KBM-7 (cell line): ENCODE measurements around the gene POU3F3.
A peak's percentile ranks its signal among the peaks of the same experiment; 100 is the strongest.

Experiments used
- DNase-seq: peaks from one replicate; pipeline ENCODE4 v3.0.0-alpha.2; 2015
- in situ Hi-C: fragments of 300-500 bp; cut with MboI; formaldehyde crosslinking; loops from 2 replicates; pipeline ENCODE4 v1.14.3; 2020; ENCODE audit warnings: low sequenced_read_pairs, low pct_unique_long_range_greater_than_20kb, mixed read lengths

The POU3F3 gene

DNA sequence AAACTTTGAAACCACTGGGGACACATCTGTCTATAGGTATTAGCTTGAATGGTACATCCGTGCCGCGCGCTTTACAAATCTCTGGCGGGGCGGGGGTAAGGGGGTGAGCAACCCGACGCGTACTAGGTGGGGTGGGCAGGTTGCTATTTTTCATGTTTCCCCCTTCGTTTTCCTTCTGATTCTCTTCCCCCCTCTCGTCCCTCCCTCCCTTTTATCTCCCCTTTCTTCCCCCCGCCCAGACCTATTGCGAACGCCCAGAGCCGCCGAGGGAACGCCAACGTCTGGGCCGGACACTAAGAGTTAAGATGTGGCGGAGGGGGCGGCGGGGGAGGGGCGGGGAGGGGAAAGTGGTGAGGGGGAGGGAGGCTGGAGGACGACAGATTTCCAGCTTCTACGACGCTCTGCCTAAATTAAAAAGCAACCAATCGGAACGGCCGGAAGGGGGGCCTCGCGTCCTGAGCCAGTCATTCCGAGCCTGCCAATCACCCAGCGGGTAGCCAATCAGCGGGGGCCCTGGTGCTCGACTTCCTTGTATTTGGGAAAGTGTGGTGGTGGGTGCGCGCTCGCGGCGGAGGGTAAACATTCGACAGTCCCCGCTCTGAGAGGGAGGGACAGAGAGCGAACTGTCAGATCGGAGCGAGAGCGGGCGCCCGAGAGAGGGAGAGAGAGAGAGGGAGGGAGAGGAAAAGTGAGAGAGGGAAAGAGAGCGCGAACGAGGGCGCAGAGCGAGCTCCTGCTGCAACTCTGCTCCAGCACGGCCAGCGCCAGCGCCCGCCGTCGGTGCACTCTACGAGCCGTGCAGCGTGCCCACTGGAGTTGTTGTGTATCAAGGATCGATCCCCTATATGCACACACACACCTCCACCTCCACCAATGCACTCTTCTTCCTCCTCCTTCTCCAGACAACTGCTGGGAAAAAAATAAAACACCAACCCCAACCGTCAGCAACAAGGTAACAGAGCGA is at the start of gene POU3F3:
Gene POU3F3 (plus strand): TSS at position 582 of the 964 bp plus-strand sequence. CDS start 1,396 bp downstream, outside the sequence.
- DNase-seq = peak; percentile 100
- in situ Hi-C loops = loop anchor here (25.0 kb wide), 1 partner anchor 217 kb away; no protein-coding TSS in a partner anchor

DNA sequence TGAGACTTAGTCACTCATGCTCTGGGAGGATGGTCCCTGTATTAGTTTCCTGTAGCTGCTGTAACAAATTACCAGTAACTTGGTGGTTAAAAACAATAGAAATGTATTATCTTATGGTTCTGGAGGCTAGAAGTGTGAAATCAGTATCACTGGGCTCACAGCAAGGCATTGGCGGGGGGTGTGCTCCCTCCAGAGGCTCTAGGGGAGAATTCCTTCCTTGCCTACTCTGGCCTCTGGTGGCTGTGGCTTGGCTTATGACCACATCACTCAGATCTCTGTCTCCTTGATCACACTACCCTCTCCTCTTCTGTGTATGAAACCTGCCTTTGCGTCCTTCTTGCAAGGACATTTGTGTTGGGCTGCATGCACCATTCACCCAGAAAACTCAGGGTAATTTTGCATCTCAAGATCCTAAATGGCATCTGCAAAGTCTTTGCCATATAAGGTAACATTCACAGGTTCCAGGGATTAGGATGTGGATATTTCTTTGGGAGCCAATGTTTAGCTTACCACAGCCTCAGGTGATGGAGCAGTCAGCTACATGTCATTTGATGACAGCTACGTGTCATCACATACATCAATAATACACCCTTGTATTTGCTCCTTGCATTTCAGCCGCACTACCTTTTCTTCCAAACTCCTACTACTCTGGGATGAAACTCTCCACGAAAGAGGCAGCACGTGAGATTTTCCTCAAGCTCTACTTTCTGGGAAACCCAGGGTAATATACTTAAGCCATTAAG is 49.6 kb upstream of the POU3F3 start:
- peak; percentile 21 for DNase-seq
- in situ Hi-C loops = no loop called here

DNA sequence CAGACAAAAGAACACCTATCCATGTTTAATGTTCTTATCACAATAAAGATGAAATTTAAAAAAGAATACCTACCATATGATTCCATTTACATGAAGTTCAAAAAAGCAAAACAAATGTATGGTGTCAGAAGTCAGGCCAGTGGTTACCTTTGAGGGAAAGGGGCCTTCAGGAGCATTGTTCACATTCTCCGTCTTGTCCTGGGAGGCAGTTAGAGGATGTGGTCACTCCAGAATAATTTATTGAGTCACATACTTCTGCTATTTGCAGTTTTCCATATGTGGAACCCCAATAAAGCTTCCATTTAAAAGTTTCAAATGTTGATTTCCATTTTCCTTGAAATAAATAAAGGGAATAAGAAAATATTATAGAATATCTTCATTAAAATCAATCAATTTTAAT is 41.6 kb upstream of the POU3F3 start:
- DNase-seq = peak; percentile 51
- in situ Hi-C loops = no loop called here

DNA sequence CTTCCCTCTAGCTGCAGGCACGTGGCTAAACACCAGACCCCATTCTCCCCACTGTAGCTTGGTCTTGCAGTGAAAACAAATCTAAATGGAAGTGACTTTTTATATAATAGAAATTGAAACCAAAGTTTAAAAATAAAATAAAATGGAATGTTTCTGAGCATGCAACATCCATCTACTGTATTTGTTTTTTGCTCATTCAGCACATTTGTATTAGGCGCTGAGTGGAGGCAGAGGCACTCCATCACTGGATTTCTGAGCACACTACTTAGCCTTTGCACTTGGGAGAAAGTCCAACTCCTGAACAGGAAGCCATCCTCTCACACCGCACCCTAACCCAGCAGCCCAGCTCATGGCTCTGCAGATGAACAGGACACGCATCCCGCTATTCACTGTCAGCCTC is 37.8 kb upstream of the POU3F3 start:
- DNase-seq = no peak
- in situ Hi-C loops = no loop called here

DNA sequence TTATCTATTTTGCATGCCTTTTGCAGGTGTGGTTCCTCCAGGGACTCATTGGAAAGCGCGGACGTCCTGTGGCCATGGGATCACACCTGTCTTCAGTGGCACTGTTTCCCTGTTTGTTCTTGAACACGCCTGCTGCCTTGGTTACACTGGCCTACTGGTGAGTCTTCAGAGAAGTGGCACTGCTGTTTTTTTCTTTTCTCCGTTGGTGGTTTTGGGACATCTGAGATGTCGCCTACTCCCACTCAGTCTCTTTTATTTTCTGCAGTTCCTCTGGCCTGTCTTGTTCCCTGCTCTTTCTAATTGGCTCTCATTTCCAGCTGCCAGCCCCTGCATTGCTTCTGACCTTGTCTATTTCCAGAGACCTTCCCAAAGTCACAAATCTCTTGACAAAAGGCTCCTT is 35.7 kb upstream of the POU3F3 start:
- in situ Hi-C loops = no loop called here
- peak; percentile 88 for DNase-seq

DNA sequence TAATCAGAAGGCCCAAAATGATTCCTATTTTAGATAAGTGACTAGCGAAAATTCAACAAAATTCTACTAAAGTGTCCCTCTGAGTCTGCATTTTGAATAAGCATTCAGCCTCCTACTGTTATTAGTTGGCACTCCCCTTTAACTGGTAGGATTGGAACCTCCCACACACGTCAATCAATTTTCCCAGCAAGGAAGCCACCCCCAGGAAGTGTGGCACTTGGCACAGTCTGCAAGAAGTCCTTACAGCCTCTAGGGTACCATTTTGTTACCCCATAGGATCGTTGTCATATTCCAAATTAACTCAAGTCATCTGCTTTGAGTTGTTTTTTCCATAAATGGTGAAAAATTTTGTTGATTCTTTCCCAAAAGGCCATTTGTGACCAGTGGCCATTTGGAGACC is 33.8 kb upstream of the POU3F3 start:
- in situ Hi-C loops = no loop called here

DNA sequence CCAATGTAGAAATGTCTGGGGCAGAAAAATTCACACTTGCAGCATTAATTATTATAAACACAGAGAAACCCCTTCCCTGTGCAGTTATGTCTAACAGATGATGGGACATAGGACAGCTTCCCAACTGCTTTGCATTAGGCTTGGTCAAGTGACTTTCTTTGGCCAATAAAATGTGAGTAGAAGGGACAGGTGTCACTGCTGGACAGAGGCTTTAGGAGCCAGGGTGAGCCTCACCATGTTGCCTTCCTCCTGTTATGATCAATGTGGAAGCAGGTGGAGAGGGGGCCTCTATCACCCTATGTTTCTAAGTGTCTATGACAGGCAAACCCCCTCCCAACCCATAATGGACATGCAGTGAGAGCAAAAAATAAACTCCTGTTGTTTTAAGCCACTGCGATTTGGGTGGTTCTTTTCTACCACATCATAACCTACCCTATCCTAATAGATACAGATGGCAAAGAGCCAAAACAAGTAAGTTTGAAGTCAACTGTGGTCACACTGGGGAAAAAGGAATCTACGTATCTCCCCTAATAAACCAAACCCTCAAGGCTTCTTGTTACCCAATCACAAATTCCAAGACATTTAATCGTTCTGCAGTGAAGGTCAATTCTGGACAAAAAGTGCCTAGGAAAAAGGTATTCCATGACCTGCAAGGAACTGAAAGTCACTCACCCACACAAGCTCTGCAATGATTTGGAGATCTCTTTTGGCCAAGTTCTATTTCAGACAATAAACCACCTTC is 28.6 kb upstream of the POU3F3 start:
- DNase-seq = no peak
- in situ Hi-C loops = no loop called here

More for the DNA sequence above, 33.8 kb upstream of the POU3F3 start:
- DNase-seq = no peak

DNA sequence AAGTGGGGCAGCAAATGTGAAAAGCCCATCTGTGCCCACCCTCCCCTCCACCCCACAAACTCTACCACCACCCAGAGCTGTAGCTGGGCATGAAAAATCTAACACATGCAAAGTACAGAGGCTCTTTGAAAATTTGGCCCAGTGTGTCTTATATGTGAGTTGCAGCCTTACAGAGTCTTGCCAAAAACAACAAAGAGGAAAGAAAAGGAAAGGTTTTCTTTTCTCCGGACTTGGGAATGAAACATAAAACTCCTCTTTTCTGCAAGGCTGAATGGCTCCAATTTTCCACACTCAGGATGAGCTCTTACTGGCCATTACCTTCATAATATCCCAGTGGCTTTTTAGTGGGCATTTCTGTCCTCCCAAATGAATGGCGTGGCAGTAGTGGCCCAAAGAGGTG is 27.9 kb upstream of the POU3F3 start:
- in situ Hi-C loops = no loop called here
- no peak for DNase-seq

DNA sequence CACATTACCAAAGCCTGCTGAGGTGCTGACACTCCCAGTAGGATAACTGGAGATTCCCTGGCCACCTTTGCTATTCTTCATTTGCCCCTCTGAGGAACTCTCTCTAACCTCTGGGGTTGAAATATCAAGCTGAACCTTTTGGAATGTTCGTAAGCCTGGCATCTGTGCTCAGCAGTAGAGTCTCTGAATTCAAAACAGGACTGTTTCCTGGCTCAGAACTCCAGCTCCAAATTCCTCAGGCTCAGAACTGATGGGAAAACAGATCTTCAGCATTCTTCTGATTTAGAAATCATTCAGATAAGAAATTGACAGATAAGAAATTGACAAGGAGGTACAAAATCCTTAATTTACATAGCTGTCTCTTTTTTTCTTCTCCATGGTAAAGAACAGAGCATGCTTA is 22.2 kb upstream of the POU3F3 start:
- no peak for DNase-seq
- in situ Hi-C loops = no loop called here

DNA sequence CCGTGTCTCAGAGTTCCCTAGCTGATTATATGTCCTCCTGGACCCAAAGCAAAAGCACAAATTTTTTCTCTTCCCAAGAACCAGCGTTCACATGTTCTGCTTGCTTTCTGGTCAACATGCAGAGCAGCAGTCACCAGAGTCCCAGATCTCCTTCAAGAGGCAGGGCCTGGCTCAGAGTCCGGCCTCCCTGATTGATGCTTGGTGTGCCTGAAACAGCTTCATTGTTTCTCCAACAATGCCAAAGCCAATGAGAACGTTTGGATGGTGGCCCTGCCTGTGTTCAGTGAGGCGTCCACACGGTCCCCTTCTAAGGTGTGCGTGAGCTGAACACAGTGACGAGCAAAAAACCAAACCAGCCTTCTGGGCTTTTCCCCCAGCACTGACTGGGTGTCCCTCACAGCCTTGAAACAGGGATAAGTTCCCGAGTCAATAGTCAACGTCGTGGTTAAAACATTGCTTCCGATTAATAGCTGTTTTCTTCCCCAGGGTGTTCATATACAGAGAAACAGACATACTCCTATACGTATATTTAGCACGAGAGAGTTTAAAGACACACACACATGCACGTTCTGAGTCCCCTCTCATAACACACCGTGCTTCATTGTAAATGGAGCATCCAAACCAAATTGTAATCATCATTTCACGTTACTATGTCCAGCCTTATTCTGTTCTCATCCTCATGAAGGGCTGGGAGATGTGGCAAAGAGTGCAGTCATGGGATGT is 19.3 kb upstream of the POU3F3 start:
- DNase-seq = no peak
- in situ Hi-C loops = no loop called here

DNA sequence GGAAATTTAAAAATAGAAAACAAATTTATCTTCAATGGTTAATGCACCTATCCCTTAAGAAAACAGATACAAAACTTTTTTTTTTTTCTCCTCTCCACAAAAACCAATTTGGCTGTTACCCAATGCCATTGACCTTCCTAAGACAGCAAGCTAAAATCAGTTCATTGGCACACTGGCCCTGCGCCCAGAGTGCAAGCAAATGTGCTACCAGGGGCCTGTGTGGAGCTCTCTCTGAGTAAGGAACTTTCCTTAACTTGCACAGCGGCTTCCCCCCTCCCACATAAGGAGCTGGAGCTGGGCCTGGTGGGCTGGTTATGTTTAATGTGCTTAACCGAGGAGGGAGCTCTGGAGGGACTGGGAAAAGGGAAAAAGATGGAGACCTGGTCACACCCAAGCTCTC is 17.6 kb upstream of the POU3F3 start:
- no peak for DNase-seq
- in situ Hi-C loops = no loop called here

DNA sequence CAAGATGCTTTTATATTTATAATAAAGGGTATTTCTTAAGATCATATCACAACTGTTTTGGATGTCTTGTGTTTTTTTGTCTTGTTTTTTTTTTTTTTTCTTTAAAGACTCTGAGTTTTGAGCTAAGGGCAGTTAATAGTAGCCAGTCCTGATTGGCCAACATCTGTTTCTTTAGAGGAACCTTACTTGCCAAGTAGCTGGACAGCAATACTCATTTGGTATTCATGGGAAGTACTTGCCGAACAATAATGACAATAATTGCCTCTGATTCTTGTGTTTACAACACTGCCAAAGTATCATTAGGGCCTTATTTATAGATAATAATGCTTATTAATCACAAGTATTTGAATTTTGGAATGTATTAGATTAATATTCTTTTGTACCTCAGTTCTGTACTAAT is 17.1 kb upstream of the POU3F3 start:
- DNase-seq = no peak
- in situ Hi-C loops = no loop called here

DNA sequence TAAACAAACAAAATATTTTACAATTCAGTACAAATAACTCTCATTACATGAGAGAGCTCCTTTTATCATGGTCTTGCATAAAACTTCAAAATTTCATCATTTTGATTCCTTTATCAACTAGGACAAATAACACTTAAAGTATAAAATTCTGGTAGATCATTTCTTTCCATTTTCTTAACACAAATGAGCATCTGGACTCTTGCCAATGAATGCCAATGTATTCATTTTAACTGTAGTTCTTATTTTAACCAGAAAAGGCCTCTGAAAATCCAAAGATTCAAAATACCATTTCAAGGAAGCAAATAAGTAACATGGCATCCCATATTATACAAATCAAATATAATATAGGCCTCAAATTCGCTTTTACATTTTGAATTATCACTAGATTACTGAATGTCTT is 13.8 kb upstream of the POU3F3 start:
- in situ Hi-C loops = no loop called here
- no peak for DNase-seq

DNA sequence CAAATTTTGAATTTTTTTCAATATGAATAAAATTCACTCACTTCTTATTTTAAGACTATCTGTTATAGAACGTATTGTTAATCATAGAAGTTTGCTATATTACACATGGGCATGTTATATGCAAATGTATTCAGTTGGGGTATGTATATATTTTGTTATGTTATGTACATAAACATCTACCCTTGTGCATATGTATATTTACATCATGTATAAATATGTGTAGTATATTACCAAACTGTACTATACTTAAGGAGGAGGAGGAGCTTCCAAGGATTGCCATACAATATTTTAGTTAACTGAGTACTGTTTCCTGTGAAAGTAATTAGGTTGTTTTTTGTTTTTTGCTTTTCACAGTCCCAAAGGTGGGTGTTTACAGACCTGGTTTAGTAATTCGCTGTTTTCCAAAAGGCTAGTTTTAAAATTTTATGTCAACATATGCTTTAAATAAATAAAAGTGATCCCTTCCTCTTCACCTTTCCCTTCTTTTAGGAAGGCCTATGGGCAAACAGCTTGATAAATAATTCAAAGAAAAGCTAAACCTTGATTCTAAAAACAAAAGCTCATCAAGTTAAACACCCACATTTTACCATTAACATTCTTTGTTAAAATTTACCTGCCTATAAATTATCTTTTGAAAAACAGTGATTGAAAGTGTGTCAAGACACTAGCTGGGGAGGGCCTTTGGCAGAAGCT is 12.9 kb upstream of the POU3F3 start:
- no peak for DNase-seq
- in situ Hi-C loops = no loop called here

DNA sequence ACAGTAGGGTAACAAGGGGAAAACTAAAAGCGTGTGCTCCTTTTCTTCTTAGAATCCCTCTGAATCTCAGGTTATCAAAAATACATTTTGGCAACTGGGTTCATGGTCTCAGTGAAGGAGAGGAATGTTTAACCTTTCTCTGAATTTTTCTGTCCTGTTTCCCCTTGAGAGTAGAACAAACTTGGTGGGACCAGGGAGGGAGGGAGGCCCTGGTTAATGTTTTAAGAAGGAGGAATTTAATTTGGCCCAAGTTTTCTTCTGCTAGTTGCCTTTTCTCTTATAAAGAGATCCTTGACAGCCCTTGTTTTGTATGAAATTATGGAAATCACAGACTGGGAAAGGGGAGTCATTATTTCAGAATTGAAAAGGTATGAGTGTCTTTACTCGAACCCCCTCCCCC is 12.2 kb upstream of the POU3F3 start:
- in situ Hi-C loops = no loop called here
- DNase-seq = no peak

DNA sequence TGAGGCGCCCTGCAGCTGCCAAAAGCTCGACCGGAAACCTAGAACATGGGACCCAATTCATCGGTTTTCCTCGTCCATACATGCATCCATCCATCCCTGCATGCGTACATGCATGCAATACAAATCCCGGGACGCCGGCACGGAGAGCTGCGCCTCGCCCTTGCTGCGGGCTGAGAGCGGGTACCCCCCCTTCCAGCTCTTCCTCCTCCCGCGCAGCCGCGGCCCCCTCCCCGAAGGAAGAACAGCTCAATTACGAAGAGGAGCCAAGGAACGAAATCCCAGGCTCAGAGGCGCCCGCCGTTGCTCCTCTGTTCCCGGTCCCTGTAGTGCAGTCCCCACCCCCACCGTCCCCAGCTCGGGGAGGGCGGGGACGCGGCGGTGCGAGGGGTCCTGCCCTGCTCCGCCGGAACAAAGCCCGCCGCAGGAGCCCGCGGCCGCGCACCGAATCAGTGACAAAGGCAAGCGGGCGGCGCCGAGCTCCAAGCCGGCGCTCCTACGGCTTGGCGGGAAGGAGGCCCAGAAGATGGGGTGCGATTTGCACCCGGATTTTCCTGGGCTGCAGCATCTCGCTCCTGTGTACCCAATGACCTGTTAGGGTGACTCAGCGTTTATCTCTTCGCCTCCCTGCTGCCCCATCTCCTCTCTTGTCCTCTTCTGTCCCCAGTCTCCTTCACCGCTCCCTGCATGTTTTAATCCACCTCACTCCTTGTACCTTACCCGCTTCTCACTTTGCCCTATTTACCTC is 8.9 kb upstream of the POU3F3 start:
- DNase-seq = peak; percentile 80
- in situ Hi-C loops = no loop called here

DNA sequence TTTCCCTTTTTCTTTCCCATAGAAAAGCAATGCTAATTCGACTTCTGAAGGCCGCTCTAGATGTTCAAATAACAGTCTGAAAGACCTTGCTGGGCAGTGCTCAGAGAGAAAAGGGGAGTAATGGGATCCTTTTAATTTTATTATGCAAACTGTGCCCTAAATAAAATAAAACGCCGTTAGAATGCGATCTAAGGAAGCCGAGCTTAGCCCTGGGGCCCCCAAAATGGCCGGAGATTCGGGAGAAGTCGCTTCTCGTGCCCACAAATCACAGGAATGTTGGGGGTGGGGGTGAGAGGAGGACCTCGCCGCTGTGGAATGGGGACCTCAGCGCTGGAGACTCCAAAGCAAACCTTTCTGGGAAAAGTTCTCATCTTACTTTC is 8.4 kb upstream of the POU3F3 start:
- DNase-seq = no peak
- in situ Hi-C loops = no loop called here
